Cardiac septum (tissue), 1 donor: ENCODE data around the gene SET. TPM values are rescaled to one million over a fixed set of nuclear protein-coding genes. Genes with fewer than 3 reads are reported as not detected.
A peak's percentile ranks its signal among the peaks of the same experiment; 100 is the strongest.
"Not testable (repeated sequence)": the region's sequence is repeated elsewhere in the genome, so short reads cannot be mapped to it uniquely, and the experiment has no call there.

Experiments
- DNase-seq: peaks from one replicate; pipeline ENCODE4 v3.0.0-alpha.2; 2020; ENCODE audit warnings: low spot score
- intact Hi-C: fragments of 100-400 bp; cut with DNase I; formaldehyde crosslinking; loops from one replicate; pipeline ENCODE4 v1.14.0; 2022
- total RNA-seq: library from RNA; stranded (reverse); fragmentation: NEBNext Ultra II Directional; extraction: Animal tissue kit (Norgen Biotek cat#: 25700); gene quantifications from one replicate; pipeline ENCODE4 v1.2.1, GENCODE V29; 2021
- donor health status: DM: no; HTN: no; CAD: no.

The SET gene
- total RNA-seq, 1 donor from 2014 or later, result 212 TPM

- DNase-seq, result peak; percentile 92
- intact Hi-C loops, result no loop called here
Observed at GRCh38 chr9:128684325-128685199, 4.5 kb upstream of the SET start.

GRCh38 chr9:128685636-128686489 is 3.2 kb upstream of the SET start:
- no peak for DNase-seq
- intact Hi-C loops, result no loop called here

- intact Hi-C loops, result no loop called here
- no peak for DNase-seq
Observed at GRCh38 chr9:128687453-128687852, 1.6 kb upstream of the SET start.

GRCh38 chr9:128689293-128689774 is 312 bp downstream of the SET start:
- intact Hi-C loops, result loop anchor here (2.0 kb wide), 3 partner anchors 13 to 55 kb away; partner anchors contain the start of genes DYNC2I2 and PKN3
- peak; percentile 76 for DNase-seq

- DNase-seq, result no peak
- intact Hi-C loops, result loop anchor here (2.0 kb wide), 3 partner anchors 13 to 55 kb away; partner anchors contain the start of genes DYNC2I2 and PKN3
Observed at GRCh38 chr9:128689820-128690683, 1.0 kb downstream of the SET start.

GRCh38 chr9:128690684-128691034 is 1.6 kb downstream of the SET start:
- intact Hi-C loops, result no loop called here

GRCh38 chr9:128693738-128694137 is 4.7 kb downstream of the SET start:
- intact Hi-C loops, DNase-seq: not testable (repeated sequence)

More at GRCh38 chr9:128690684-128691034, 1.6 kb downstream of the SET start:
- DNase-seq, result no peak

GRCh38 chr9:128694344-128694743 is 5.3 kb downstream of the SET start:
- no peak for DNase-seq
- intact Hi-C loops, result no loop called here

- DNase-seq, result no peak
- intact Hi-C loops, result no loop called here
Observed at GRCh38 chr9:128696923-128697707, 8.1 kb downstream of the SET start.

GRCh38 chr9:128699096-128699795 is 10.2 kb downstream of the SET start:
- DNase-seq, result not testable (repeated sequence)

GRCh38 chr9:128701227-128701854 is 12.3 kb downstream of the SET start:
- no peak for DNase-seq

More at GRCh38 chr9:128699096-128699795, 10.2 kb downstream of the SET start:
- intact Hi-C loops, result not testable (repeated sequence)

GRCh38 chr9:128702445-128702948 is 13.5 kb downstream of the SET start, which contains the start of gene PKN3:
Gene PKN3 (plus strand): TSS chr9:128702503. CDS start chr9:128702916, 413 bp downstream.
- intact Hi-C loops, result loop anchor here (2.0 to 5.0 kb wide), 3 partner anchors 14 to 115 kb away; partner anchors contain the start of genes ENDOG and SET
- peak; percentile 93 for DNase-seq

More at GRCh38 chr9:128701227-128701854, 12.3 kb downstream of the SET start:
- intact Hi-C loops, result loop anchor here (5.0 kb wide), 2 partner anchors 64 to 116 kb away; partner anchors contain the start of gene ENDOG

- no peak for DNase-seq
- intact Hi-C loops, result loop anchor here (2.0 to 5.0 kb wide), 3 partner anchors 14 to 114 kb away; partner anchors contain the start of genes ENDOG and SET
Observed at GRCh38 chr9:128702949-128703615, 14.1 kb downstream of the SET start.

- intact Hi-C loops, result loop anchor here (2.0 to 5.0 kb wide), 3 partner anchors 15 to 114 kb away; partner anchors contain the start of genes ENDOG and SET
- DNase-seq, result no peak
Observed at GRCh38 chr9:128703616-128704355, 14.8 kb downstream of the SET start.

- intact Hi-C loops, result loop anchor here (5.0 kb wide), 2 partner anchors 67 to 113 kb away; partner anchors contain the start of gene ENDOG
- DNase-seq, result no peak
Observed at GRCh38 chr9:128704356-128704670, 15.3 kb downstream of the SET start.
